Measurements from ENCODE around the gene LAMB1. TPM values are rescaled to one million over a fixed set of nuclear protein-coding genes. Genes with fewer than 3 reads are reported as not detected.

Gene LAMB1
- total and polyA plus RNA-seq, 2 of the 13 experiments (the other 11 are each of a cell fraction or from before 2014, with no cell fraction given): 109 to 124 TPM

DNA sequence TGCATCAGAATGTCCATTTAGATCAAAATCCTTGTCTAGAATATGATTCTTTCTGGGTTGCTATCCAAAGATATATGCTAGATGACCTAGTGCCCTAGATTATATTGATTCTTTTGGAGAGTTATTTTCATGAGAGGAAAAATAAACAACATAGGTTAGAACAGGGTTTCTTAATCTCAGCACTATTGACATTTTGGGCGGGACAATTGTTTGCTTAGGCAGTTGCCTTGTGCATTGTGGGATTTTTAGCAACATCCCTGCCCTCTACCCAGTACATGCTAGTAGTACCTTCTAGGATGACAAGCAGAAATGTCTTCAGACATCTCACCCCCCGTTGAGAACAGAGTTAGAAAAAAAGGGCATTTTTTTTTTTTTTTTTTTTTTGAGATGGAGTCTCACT is 25.1 kb upstream of the LAMB1 start (continued):
- TF ChIP-seq, protein P1, sequence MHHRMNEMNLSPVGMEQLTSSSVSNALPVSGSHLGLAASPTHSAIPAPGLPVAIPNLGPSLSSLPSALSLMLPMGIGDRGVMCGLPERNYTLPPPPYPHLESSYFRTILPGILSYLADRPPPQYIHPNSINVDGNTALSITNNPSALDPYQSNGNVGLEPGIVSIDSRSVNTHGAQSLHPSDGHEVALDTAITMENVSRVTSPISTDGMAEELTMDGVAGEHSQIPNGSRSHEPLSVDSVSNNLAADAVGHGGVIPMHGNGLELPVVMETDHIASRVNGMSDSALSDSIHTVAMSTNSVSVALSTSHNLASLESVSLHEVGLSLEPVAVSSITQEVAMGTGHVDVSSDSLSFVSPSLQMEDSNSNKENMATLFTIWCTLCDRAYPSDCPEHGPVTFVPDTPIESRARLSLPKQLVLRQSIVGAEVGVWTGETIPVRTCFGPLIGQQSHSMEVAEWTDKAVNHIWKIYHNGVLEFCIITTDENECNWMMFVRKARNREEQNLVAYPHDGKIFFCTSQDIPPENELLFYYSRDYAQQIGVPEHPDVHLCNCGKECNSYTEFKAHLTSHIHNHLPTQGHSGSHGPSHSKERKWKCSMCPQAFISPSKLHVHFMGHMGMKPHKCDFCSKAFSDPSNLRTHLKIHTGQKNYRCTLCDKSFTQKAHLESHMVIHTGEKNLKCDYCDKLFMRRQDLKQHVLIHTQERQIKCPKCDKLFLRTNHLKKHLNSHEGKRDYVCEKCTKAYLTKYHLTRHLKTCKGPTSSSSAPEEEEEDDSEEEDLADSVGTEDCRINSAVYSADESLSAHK (CRISPR knock-in tag; IDR thresholded peaks at IDR 0.05; ENCODE audit: borderline replicate concordance): no peak
- TF ChIP-seq ZNF143 (CRISPR knock-in tag; IDR thresholded peaks at IDR 0.05) (peak; percentile 49), FOXJ3 (CRISPR knock-in tag; IDR thresholded peaks at IDR 0.05; ENCODE audit: borderline replicate concordance) (peak; percentile 41; the same call in 1 of the 2 replicates), EHMT2 (IDR thresholded peaks at IDR 0.05; ENCODE audit: borderline replicate concordance, low read depth, low read length) (no peak), SMAD3 (CRISPR knock-in tag; IDR thresholded peaks at IDR 0.05) (peak; percentile 69; the same call in 1 of the 2 replicates), GTF3A (CRISPR knock-in tag; conservative IDR thresholded peaks at IDR 0.05) (no peak), HOXD1 (CRISPR knock-in tag; IDR thresholded peaks at IDR 0.05) (no peak), DNMT3B (CRISPR knock-in tag; conservative IDR thresholded peaks at IDR 0.05) (no peak), ZNF776 (CRISPR knock-in tag; IDR thresholded peaks at IDR 0.05) (no peak), ZNF20 (CRISPR knock-in tag; IDR thresholded peaks at IDR 0.05) (no peak), MYNN (CRISPR knock-in tag; IDR thresholded peaks at IDR 0.05; ENCODE audit: low read depth) (no peak), SETDB1 (CRISPR knock-in tag; IDR thresholded peaks at IDR 0.05; ENCODE audit: borderline replicate concordance) (no peak), RFX1 (IDR thresholded peaks at IDR 0.05) (no peak), RCOR2 (CRISPR knock-in tag; IDR thresholded peaks at IDR 0.05) (0 out of 2 replicates have a peak, but pooled peaks have one; percentile 53), ARNTL (CRISPR knock-in tag; IDR thresholded peaks at IDR 0.05) (no peak), NCOA5 (CRISPR knock-in tag; IDR thresholded peaks at IDR 0.05) (no peak), ERF (CRISPR knock-in tag; IDR thresholded peaks at IDR 0.05) (no peak)
- TF ChIP-seq, protein P2, sequence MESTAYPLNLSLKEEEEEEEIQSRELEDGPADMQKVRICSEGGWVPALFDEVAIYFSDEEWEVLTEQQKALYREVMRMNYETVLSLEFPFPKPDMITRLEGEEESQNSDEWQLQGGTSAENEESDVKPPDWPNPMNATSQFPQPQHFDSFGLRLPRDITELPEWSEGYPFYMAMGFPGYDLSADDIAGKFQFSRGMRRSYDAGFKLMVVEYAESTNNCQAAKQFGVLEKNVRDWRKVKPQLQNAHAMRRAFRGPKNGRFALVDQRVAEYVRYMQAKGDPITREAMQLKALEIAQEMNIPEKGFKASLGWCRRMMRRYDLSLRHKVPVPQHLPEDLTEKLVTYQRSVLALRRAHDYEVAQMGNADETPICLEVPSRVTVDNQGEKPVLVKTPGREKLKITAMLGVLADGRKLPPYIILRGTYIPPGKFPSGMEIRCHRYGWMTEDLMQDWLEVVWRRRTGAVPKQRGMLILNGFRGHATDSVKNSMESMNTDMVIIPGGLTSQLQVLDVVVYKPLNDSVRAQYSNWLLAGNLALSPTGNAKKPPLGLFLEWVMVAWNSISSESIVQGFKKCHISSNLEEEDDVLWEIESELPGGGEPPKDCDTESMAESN (CRISPR knock-in tag; conservative IDR thresholded peaks at IDR 0.05): no peak
- TF ChIP-seq, protein P3, sequence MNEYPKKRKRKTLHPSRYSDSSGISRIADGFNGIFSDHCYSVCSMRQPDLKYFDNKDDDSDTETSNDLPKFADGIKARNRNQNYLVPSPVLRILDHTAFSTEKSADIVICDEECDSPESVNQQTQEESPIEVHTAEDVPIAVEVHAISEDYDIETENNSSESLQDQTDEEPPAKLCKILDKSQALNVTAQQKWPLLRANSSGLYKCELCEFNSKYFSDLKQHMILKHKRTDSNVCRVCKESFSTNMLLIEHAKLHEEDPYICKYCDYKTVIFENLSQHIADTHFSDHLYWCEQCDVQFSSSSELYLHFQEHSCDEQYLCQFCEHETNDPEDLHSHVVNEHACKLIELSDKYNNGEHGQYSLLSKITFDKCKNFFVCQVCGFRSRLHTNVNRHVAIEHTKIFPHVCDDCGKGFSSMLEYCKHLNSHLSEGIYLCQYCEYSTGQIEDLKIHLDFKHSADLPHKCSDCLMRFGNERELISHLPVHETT (CRISPR knock-in tag; conservative IDR thresholded peaks at IDR 0.05): no peak
- TF ChIP-seq, protein P4, sequence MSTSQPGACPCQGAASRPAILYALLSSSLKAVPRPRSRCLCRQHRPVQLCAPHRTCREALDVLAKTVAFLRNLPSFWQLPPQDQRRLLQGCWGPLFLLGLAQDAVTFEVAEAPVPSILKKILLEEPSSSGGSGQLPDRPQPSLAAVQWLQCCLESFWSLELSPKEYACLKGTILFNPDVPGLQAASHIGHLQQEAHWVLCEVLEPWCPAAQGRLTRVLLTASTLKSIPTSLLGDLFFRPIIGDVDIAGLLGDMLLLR (CRISPR knock-in tag; IDR thresholded peaks at IDR 0.05): no peak
- TF ChIP-seq, protein P5, sequence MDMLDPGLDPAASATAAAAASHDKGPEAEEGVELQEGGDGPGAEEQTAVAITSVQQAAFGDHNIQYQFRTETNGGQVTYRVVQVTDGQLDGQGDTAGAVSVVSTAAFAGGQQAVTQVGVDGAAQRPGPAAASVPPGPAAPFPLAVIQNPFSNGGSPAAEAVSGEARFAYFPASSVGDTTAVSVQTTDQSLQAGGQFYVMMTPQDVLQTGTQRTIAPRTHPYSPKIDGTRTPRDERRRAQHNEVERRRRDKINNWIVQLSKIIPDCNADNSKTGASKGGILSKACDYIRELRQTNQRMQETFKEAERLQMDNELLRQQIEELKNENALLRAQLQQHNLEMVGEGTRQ (IDR thresholded peaks at IDR 0.05; ENCODE audit: low read depth, low read length): no peak
- TF ChIP-seq, protein P5 (CRISPR knock-in tag; IDR thresholded peaks at IDR 0.05; ENCODE audit: borderline replicate concordance): no peak
- TF ChIP-seq, protein P6, sequence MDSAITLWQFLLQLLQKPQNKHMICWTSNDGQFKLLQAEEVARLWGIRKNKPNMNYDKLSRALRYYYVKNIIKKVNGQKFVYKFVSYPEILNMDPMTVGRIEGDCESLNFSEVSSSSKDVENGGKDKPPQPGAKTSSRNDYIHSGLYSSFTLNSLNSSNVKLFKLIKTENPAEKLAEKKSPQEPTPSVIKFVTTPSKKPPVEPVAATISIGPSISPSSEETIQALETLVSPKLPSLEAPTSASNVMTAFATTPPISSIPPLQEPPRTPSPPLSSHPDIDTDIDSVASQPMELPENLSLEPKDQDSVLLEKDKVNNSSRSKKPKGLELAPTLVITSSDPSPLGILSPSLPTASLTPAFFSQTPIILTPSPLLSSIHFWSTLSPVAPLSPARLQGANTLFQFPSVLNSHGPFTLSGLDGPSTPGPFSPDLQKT (CRISPR knock-in tag; IDR thresholded peaks at IDR 0.05; ENCODE audit: borderline replicate concordance): no peak

All from HepG2 (cell line).